Osteocyte (in vitro differentiated cells): Measurements from ENCODE around the gene FAP. TPM values are rescaled to one million over a fixed set of nuclear protein-coding genes. Genes with fewer than 3 reads are reported as not detected.

Experiments
- DNase-seq: peaks from one replicate; pipeline ENCODE4 v3.0.0; 2021; ENCODE audit warnings: mixed read lengths; ENCODE audit not compliant: unreplicated experiment; ENCODE audit errors: extremely low spot score
- H3K27ac Mint-ChIP-seq: one replicate; pipeline ENCODE4 v1.8.0; 2021; ENCODE audit warnings: mild to moderate bottlenecking, mixed read lengths; ENCODE audit not compliant: unreplicated experiment
- H3K27me3 Mint-ChIP-seq: one replicate; pipeline ENCODE4 v1.8.0; 2021; ENCODE audit warnings: mixed read lengths; ENCODE audit not compliant: unreplicated experiment
- H3K36me3 Mint-ChIP-seq: one replicate; pipeline ENCODE4 v1.8.0; 2021; ENCODE audit warnings: mixed read lengths; ENCODE audit not compliant: unreplicated experiment
- H3K4me1 Mint-ChIP-seq: one replicate; pipeline ENCODE4 v1.8.0; 2021; ENCODE audit warnings: mixed read lengths; ENCODE audit not compliant: unreplicated experiment
- H3K4me3 Mint-ChIP-seq: one replicate; pipeline ENCODE4 v1.8.0; 2021; ENCODE audit warnings: mild to moderate bottlenecking, moderate library complexity, mixed read lengths; ENCODE audit not compliant: unreplicated experiment
- H3K9me3 Mint-ChIP-seq: one replicate; pipeline ENCODE4 v1.8.0; 2021; ENCODE audit warnings: mixed read lengths; ENCODE audit not compliant: unreplicated experiment
- CTCF ChIP-seq: fragments of 200-600 bp; sonication (generic); IDR thresholded peaks from 2 replicates; pipeline ENCODE4 v1.5.0; 2021; ENCODE audit warnings: antibody characterized with exemption, mild to moderate bottlenecking, moderate library complexity
- total RNA-seq: library from RNA; stranded (reverse); gene quantifications from 2 replicates; pipeline ENCODE4 v1.2.1, GENCODE V29; 2021

FAP gene
- total RNA-seq, 1 donor from 2014 or later, result 38.1 TPM

DNA sequence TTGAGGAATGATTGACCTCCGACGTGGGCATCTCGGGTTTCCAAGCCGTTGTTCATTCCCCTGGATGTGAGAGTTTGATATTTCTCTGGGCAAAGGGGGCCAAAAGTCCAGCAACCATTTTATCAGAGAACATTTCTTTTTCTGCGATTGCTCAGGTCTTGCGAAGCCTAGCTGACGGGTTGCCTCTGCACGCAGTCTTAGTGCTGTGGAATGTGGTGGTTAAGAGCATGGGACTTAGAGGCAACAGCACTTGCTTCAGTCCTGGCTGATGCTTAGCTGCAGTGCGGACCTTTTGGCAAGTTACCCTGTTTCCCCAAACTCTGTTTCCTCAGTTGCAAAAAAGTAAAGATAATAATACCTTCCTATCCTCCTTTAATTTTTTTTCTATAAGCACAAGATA, 45.0 kb downstream of the FAP start:
- peaks cover 16% of the 10 kb centered on the region for H3K36me3 Mint-ChIP-seq
- H3K27ac Mint-ChIP-seq, result no peak overlapping the region
- H3K4me3 Mint-ChIP-seq, result no peak overlapping the region
- TF ChIP-seq CTCF, result no peak
- peaks cover 54% of the 10 kb centered on the region for H3K4me1 Mint-ChIP-seq
- DNase-seq, result no peak
- H3K9me3 Mint-ChIP-seq, result no peaks in the 10 kb centered on the region
- H3K27me3 Mint-ChIP-seq, result no peaks in the 10 kb centered on the region

- H3K27ac Mint-ChIP-seq, result peak overlapping the region; percentile 66
- no peak for TF ChIP-seq CTCF
- H3K4me1 Mint-ChIP-seq, result peaks cover 54% of the 10 kb centered on the region
- H3K36me3 Mint-ChIP-seq, result peaks cover 20% of the 10 kb centered on the region
- H3K4me3 Mint-ChIP-seq, result no peak overlapping the region
- H3K9me3 Mint-ChIP-seq, result no peaks in the 10 kb centered on the region
- no peak for DNase-seq
- H3K27me3 Mint-ChIP-seq, result no peaks in the 10 kb centered on the region
Measured at GRCh38 chr2:162197069-162197825, 46.0 kb downstream of the FAP start.

DNA sequence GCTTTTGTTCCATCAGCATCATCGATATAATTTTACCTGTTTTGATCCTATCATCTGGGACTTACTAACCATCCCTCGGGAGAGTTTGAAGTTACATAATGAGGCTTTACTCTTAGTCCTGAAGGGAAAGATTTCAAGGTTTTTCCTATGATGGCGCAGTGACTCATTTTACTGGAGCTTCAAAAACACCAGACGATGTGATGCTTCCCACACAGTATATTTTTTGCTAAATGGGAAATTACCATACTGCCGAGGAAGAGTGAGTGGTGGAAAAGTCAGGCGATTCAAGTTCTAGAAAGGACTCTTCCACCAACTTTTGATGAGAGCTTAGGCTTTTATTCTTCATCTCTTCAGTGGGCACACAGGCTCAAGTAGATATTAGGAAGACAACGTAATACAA, 46.6 kb downstream of the FAP start:
- H3K4me3 Mint-ChIP-seq, result no peak overlapping the region
- H3K9me3 Mint-ChIP-seq, result no peaks in the 10 kb centered on the region
- TF ChIP-seq CTCF, result no peak
- no peaks in the 10 kb centered on the region for H3K27me3 Mint-ChIP-seq
- no peak for DNase-seq
- H3K36me3 Mint-ChIP-seq, result peaks cover 21% of the 10 kb centered on the region
- peaks cover 54% of the 10 kb centered on the region for H3K4me1 Mint-ChIP-seq
- peak overlapping the region; percentile 64 for H3K27ac Mint-ChIP-seq

- Mint-ChIP-seq H3K4me1 (peaks cover 13% of the 10 kb centered on the region), H3K4me3 (no peak overlapping the region), H3K27ac (no peak overlapping the region), H3K27me3 (no peaks in the 10 kb centered on the region), H3K9me3 (no peaks in the 10 kb centered on the region), H3K36me3 (peaks cover 41% of the 10 kb centered on the region)
- no peak for DNase-seq
- TF ChIP-seq CTCF, result no peak
Measured at GRCh38 chr2:162188451-162188850, 54.8 kb downstream of the FAP start.

- H3K36me3 Mint-ChIP-seq, result peaks cover 36% of the 10 kb centered on the region
- H3K27me3 Mint-ChIP-seq, result no peaks in the 10 kb centered on the region
- H3K4me1 Mint-ChIP-seq, result peaks cover 29% of the 10 kb centered on the region
- no peak overlapping the region for H3K27ac Mint-ChIP-seq
- H3K4me3 Mint-ChIP-seq, result no peak overlapping the region
- TF ChIP-seq CTCF, result no peak
- DNase-seq, result no peak
- no peaks in the 10 kb centered on the region for H3K9me3 Mint-ChIP-seq
Measured at GRCh38 chr2:162185541-162186232, 57.6 kb downstream of the FAP start.
